SK-N-SH treated with all-trans-retinoic acid at 6 μM for 48 hours (cell line): ENCODE results near the gene OSBPL2.

Experiments
- ATAC-seq: fragments of 200-7000 bp; cut with Tn5 transposase; 3 replicates; pipeline ENCODE4 v1.9.1; 2020; ENCODE audit warnings: mild to moderate bottlenecking, moderate library complexity
- ARNTL ChIP-seq: fragments of 450-650 bp; formaldehyde crosslinking; IDR thresholded peaks from 2 replicates; pipeline ENCODE4 v1.5.0; 2020; ENCODE audit warnings: low read depth, mild to moderate bottlenecking, moderate library complexity, borderline replicate concordance
- BACH2 ChIP-seq: fragments of 250-450 bp; sonication (Bioruptor Pico); IDR thresholded peaks from 2 replicates; pipeline ENCODE4 v1.9.0; 2021; ENCODE audit warnings: mild to moderate bottlenecking, borderline replicate concordance
- CSDC2 ChIP-seq: fragments of 250-450 bp; sonication (Bioruptor Pico); IDR thresholded peaks from 2 replicates; pipeline ENCODE4 v1.5.0; 2020; ENCODE audit warnings: mild to moderate bottlenecking, moderate library complexity
- ESRRG ChIP-seq: fragments of 250-450 bp; sonication (Bioruptor Pico); IDR thresholded peaks from 2 replicates; pipeline ENCODE4 v1.6.1; 2021; ENCODE audit warnings: mild to moderate bottlenecking
- GLIS3 ChIP-seq: fragments of 250-450 bp; sonication (Bioruptor Pico); IDR thresholded peaks from 2 replicates; pipeline ENCODE4 v1.5.0; 2020; ENCODE audit warnings: mild to moderate bottlenecking, moderate library complexity
- OSR1 ChIP-seq: fragments of 250-450 bp; sonication (Bioruptor Pico); IDR thresholded peaks from 2 replicates; pipeline ENCODE4 v1.8.0; 2022; ENCODE audit warnings: moderate library complexity, mild to moderate bottlenecking, inconsistent platforms
- PATZ1 ChIP-seq: fragments of 250-450 bp; sonication (Bioruptor Pico); IDR thresholded peaks from 2 replicates; pipeline ENCODE4 v1.8.0; 2020; ENCODE audit warnings: mild to moderate bottlenecking, moderate library complexity, borderline replicate concordance
- POU6F1 ChIP-seq: fragments of 250-450 bp; sonication (Bioruptor Pico); IDR thresholded peaks from 2 replicates; pipeline ENCODE4 v1.8.0; 2021; ENCODE audit warnings: low read depth, mild to moderate bottlenecking, moderate library complexity, borderline replicate concordance
- PPARA ChIP-seq: fragments of 250-450 bp; sonication (Bioruptor Pico); IDR thresholded peaks from 2 replicates; pipeline ENCODE4 v1.5.0; 2020; ENCODE audit warnings: mild to moderate bottlenecking, borderline replicate concordance
- RARB ChIP-seq: fragments of 250-450 bp; sonication (Bioruptor Pico); IDR thresholded peaks from 2 replicates; pipeline ENCODE4 v1.8.0; 2021; ENCODE audit warnings: mild to moderate bottlenecking, moderate library complexity
- TCF4 ChIP-seq: fragments of 250-450 bp; sonication (Bioruptor Pico); IDR thresholded peaks from 2 replicates; pipeline ENCODE4 v1.8.0; 2021; ENCODE audit warnings: mild to moderate bottlenecking, moderate library complexity, borderline replicate concordance
- TOX ChIP-seq: fragments of 250-450 bp; sonication (Bioruptor Pico); IDR thresholded peaks from 2 replicates; pipeline ENCODE4 v1.8.0; 2021; ENCODE audit warnings: mild to moderate bottlenecking, moderate library complexity, borderline replicate concordance
- TSHZ2 ChIP-seq: fragments of 250-450 bp; sonication (Bioruptor Pico); IDR thresholded peaks from 2 replicates; pipeline ENCODE4 v1.5.0; 2020; ENCODE audit warnings: mild to moderate bottlenecking, moderate library complexity
- ZC3H10 ChIP-seq: fragments of 250-450 bp; sonication (Bioruptor Pico); IDR thresholded peaks from 2 replicates; pipeline ENCODE4 v1.5.1; 2021; ENCODE audit warnings: mild to moderate bottlenecking, moderate library complexity
- ZFP3 ChIP-seq: fragments of 250-450 bp; sonication (Bioruptor Pico); IDR thresholded peaks from 2 replicates; pipeline ENCODE4 v1.5.0; 2020; ENCODE audit warnings: mild to moderate bottlenecking, moderate library complexity
- ZFP30 ChIP-seq: fragments of 450-650 bp; formaldehyde crosslinking; IDR thresholded peaks from 2 replicates; pipeline ENCODE4 v1.5.0; 2022; ENCODE audit warnings: mild to moderate bottlenecking, moderate library complexity
- ZNF565 ChIP-seq: fragments of 450-650 bp; formaldehyde crosslinking; conservative IDR thresholded peaks from 2 replicates; pipeline ENCODE4 v1.5.0; 2020; ENCODE audit warnings: low read depth, mild to moderate bottlenecking, moderate library complexity
- ZNF70 ChIP-seq: fragments of 450-650 bp; formaldehyde crosslinking; IDR thresholded peaks from 2 replicates; pipeline ENCODE4 v1.5.0; 2020; ENCODE audit warnings: mild to moderate bottlenecking, moderate library complexity
- ZNF8 ChIP-seq: fragments of 450-650 bp; formaldehyde crosslinking; IDR thresholded peaks from 2 replicates; pipeline ENCODE4 v1.5.0; 2020; ENCODE audit warnings: mild to moderate bottlenecking, moderate library complexity

The OSBPL2 gene

GRCh38 chr20:62232770-62233645 lies 5.3 kb upstream of the OSBPL2 start (continued):
- TF ChIP-seq TOX (CRISPR knock-in tag): no peak
- TF ChIP-seq POU6F1 (CRISPR knock-in tag): no peak
- TF ChIP-seq ZNF70 (CRISPR knock-in tag): no peak
- TF ChIP-seq CSDC2 (CRISPR knock-in tag): no peak

- ATAC-seq: no peak
- TF ChIP-seq OSR1 (no peak), PATZ1 (CRISPR knock-in tag) (no peak), BACH2 (CRISPR knock-in tag) (no peak), TCF4 (CRISPR knock-in tag) (no peak), ZNF70 (CRISPR knock-in tag) (no peak), ZNF565 (CRISPR knock-in tag) (no peak), ZFP3 (CRISPR knock-in tag) (no peak), GLIS3 (no peak), ZNF8 (no peak)
- TF ChIP-seq, all 23 proteins: peak for 0
Observed at GRCh38 chr20:62233684-62234083, 4.6 kb upstream of the OSBPL2 start.

GRCh38 chr20:62234339-62234738 lies 4.0 kb upstream of the OSBPL2 start:
- TF ChIP-seq ZNF8 (no peak), ESRRG (CRISPR knock-in tag) (no peak), PATZ1 (CRISPR knock-in tag) (no peak), ZC3H10 (no peak), TOX (CRISPR knock-in tag) (no peak), PPARA (CRISPR knock-in tag) (no peak), ARNTL (CRISPR knock-in tag) (no peak), ZFP3 (CRISPR knock-in tag) (no peak), TCF4 (CRISPR knock-in tag) (no peak), CSDC2 (CRISPR knock-in tag) (no peak), TSHZ2 (CRISPR knock-in tag) (no peak), ZNF565 (CRISPR knock-in tag) (no peak)
- no peak for ATAC-seq

GRCh38 chr20:62235001-62235776 lies 3.1 kb upstream of the OSBPL2 start:
- ATAC-seq: no peak
- TF ChIP-seq RARB (no peak), ZC3H10 (no peak), PPARA (CRISPR knock-in tag) (no peak), POU6F1 (CRISPR knock-in tag) (no peak), TCF4 (CRISPR knock-in tag) (no peak), ARNTL (CRISPR knock-in tag) (no peak), TSHZ2 (CRISPR knock-in tag) (no peak), CSDC2 (CRISPR knock-in tag) (no peak), ZFP30 (CRISPR knock-in tag) (no peak), ZNF70 (CRISPR knock-in tag) (no peak)
